Measurements from ENCODE around the gene GIPC3.

Gene GIPC3

GRCh38 chr19:3638208-3639193, 53.2 kb downstream of the GIPC3 start:
- H3K4me3 Mint-ChIP-seq: no peak overlapping the region
- H3K36me3 Mint-ChIP-seq (ENCODE audit: low read depth): peaks cover 13% of the 10 kb centered on the region
- H3K4me1 Mint-ChIP-seq (ENCODE audit: low read depth): no peaks in the 10 kb centered on the region
- H3K9me3 Mint-ChIP-seq: no peaks in the 10 kb centered on the region
- no peaks in the 10 kb centered on the region for H3K27me3 Mint-ChIP-seq
- H3K27ac Mint-ChIP-seq: no peak overlapping the region

GRCh38 chr19:3639479-3639878, 54.2 kb downstream of the GIPC3 start:
- H3K36me3 Mint-ChIP-seq (ENCODE audit: low read depth): peaks cover 13% of the 10 kb centered on the region
- no peaks in the 10 kb centered on the region for H3K27me3 Mint-ChIP-seq
- H3K4me1 Mint-ChIP-seq (ENCODE audit: low read depth): no peaks in the 10 kb centered on the region
- H3K4me3 Mint-ChIP-seq: no peak overlapping the region
- no peak overlapping the region for H3K27ac Mint-ChIP-seq
- no peaks in the 10 kb centered on the region for H3K9me3 Mint-ChIP-seq

GRCh38 chr19:3641515-3642269, 56.4 kb downstream of the GIPC3 start:
- Mint-ChIP-seq H3K27me3 (no peaks in the 10 kb centered on the region), H3K4me3 (no peak overlapping the region), H3K9me3 (no peaks in the 10 kb centered on the region), H3K4me1 (ENCODE audit: low read depth) (no peaks in the 10 kb centered on the region), H3K36me3 (ENCODE audit: low read depth) (peaks cover 13% of the 10 kb centered on the region), H3K27ac (no peak overlapping the region)

- no peak overlapping the region for H3K4me3 Mint-ChIP-seq
- peaks cover 13% of the 10 kb centered on the region for H3K36me3 Mint-ChIP-seq (ENCODE audit: low read depth)
- no peaks in the 10 kb centered on the region for H3K9me3 Mint-ChIP-seq
- H3K4me1 Mint-ChIP-seq (ENCODE audit: low read depth): no peaks in the 10 kb centered on the region
- H3K27ac Mint-ChIP-seq: no peak overlapping the region
- H3K27me3 Mint-ChIP-seq: no peaks in the 10 kb centered on the region
Observed at GRCh38 chr19:3642296-3642695, 57.0 kb downstream of the GIPC3 start.

Data from stimulated activated naive CD8-positive, alpha-beta T cell treated with anti-CD3 and anti-CD28 coated beads, Interleukin-15, Interleukin-2, amounts not matched to agents 100 ng/mL and 50 ng/mL, for 24 hours (primary cell).